Measurements from ENCODE around the gene PTPRG. TPM values are rescaled to one million over a fixed set of nuclear protein-coding genes. Genes with fewer than 3 reads are reported as not detected.

The PTPRG gene
- total and polyA plus RNA-seq, 4 donors, result 3.6 to 35.6 (median 8.1) TPM

GRCh38 chr3:61665121-61665520 is 103.8 kb downstream of the PTPRG start:
- Histone ChIP-seq H3K4me1 (ENCODE audit: control insufficient read depth in 4 of 4, insufficient read depth in 4 of 4, low read length in 3 of 4) (peaks cover 2 to 19% (median 11%) of the 10 kb centered on the region in 4 donors), H3K27ac (ENCODE audit: low read depth in 1 of 2, low read length in 2 of 2) (no peak overlapping the region), H3K27me3 (ENCODE audit: control insufficient read depth in 4 of 4, insufficient read depth in 4 of 4, low read length in 3 of 4) (no peaks in the 10 kb centered on the region), H3K9me3 (ENCODE audit: control insufficient read depth in 4 of 4, low read length in 3 of 4) (no peaks in the 10 kb centered on the region), H3K9ac (ENCODE audit: low read depth in 1 of 2, low read length in 2 of 2) (no peak overlapping the region), H3K36me3 (ENCODE audit: control insufficient read depth in 4 of 4, insufficient read depth in 3 of 4, low read depth in 1 of 4, low read length in 3 of 4) (no peaks in the 10 kb centered on the region), H3K4me3 (ENCODE audit: low read depth in 1 of 3, low read length in 3 of 3) (no peak overlapping the region)
- TF ChIP-seq MAX (IDR thresholded peaks at IDR 0.05) (no peak), JUND (IDR thresholded peaks at IDR 0.05) (no peak), SP1 (IDR thresholded peaks at IDR 0.05) (no peak), REST (IDR thresholded peaks at IDR 0.05) (no peak), FOXA2 (IDR thresholded peaks at IDR 0.05) (no peak), CTCF (IDR thresholded peaks at IDR 0.05; ENCODE audit: low read depth, low read length, missing input control) (no peak), NR2F2 (IDR thresholded peaks at IDR 0.05) (no peak), ATF3 (IDR thresholded peaks at IDR 0.05) (no peak), HNF4G (IDR thresholded peaks at IDR 0.05) (no peak), ZBTB33 (IDR thresholded peaks at IDR 0.05) (no peak), RAD21 (IDR thresholded peaks at IDR 0.05) (no peak), GABPA (IDR thresholded peaks at IDR 0.05 in 1 of 2, conservative IDR thresholded peaks at IDR 0.05 in 1 of 2) (no peak), YY1 (IDR thresholded peaks at IDR 0.05) (no peak), TAF1 (conservative IDR thresholded peaks at IDR 0.05) (no peak), FOXA1 (IDR thresholded peaks at IDR 0.05) (no peak), EGR1 (IDR thresholded peaks at IDR 0.05; ENCODE audit: low read depth in 2 of 2) (no peak), HNF4A (conservative IDR thresholded peaks at IDR 0.05) (no peak), RXRA (IDR thresholded peaks at IDR 0.05) (no peak)
- DNase-seq (ENCODE audit: low spot score), result no peak
- whole genome bisulfite sequencing, result 85% methylated on average over 3 of the region's 3 CpGs

All from liver (tissue), 9 donors.